Right lobe of liver (tissue), 4 donors: Measurements from ENCODE around the gene GUCY2D.

ENCODE experiments used
- POLR2A ChIP-seq: fragments of 450-650 bp; IDR thresholded peaks from one replicate; pipeline ENCODE4 v1.6.1; 2017; ENCODE audit warnings: antibody characterized with exemption, mild to moderate bottlenecking
- TF ChIP-seq, protein P1 (sequence below), 4 donors: fragments of 200-600 bp in 3 of 4; fragments of 450-650 bp in 1 of 4; IDR thresholded peaks; one replicate each; pipeline versions ENCODE4 v1.5.1 to v1.8.0; 2016 to 2022; ENCODE audit warnings: antibody characterized with exemption in 4 of 4, mild to moderate bottlenecking in 2 of 4
- donor health status: DM: no; HTN: no; CAD: no.
- donor health status: DM: no; HTN: no; CAD: no.
- donor health status: DM: no; HTN: yes; CAD: no.

DNA sequence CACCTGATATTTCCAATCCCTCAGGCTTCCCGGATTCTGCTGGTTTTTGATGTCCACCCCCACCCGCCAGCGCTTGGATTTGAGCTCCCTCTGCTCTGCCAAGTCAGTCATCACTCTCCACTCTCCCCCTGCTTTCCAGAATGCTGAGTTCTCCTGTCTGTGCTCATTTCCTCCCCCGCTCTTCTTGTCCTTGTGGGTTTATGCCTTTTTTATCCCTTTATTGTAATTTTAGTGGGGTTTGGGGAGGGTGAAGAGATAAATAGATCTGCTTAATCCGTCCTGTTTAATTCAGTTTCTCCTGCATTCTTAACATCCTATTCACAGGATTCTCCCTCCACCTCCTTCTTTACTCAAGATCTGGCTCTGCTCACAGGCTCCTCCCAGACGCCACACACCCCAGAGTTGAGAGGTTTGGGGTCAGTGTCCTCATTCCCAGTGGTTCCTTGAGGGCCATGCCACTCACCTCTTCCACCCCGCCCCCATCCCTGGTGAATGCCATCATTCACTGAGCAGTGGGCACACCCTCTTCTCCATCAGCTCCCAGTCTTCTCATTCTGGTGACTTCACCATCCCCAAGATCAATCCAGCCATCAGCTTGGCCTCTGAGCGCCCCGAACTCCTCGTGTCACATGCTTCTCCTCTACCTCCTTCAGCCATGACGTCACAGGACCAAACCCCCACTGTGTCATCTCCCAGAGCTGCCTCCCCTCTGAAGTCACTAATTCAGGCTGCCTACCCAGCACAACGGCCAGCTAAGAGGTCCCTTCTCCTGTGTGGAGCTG lies 15.1 kb upstream of the GUCY2D start:
- no peak for TF ChIP-seq POLR2A
- TF ChIP-seq, protein P1, sequence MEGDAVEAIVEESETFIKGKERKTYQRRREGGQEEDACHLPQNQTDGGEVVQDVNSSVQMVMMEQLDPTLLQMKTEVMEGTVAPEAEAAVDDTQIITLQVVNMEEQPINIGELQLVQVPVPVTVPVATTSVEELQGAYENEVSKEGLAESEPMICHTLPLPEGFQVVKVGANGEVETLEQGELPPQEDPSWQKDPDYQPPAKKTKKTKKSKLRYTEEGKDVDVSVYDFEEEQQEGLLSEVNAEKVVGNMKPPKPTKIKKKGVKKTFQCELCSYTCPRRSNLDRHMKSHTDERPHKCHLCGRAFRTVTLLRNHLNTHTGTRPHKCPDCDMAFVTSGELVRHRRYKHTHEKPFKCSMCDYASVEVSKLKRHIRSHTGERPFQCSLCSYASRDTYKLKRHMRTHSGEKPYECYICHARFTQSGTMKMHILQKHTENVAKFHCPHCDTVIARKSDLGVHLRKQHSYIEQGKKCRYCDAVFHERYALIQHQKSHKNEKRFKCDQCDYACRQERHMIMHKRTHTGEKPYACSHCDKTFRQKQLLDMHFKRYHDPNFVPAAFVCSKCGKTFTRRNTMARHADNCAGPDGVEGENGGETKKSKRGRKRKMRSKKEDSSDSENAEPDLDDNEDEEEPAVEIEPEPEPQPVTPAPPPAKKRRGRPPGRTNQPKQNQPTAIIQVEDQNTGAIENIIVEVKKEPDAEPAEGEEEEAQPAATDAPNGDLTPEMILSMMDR (IDR thresholded peaks at IDR 0.05), result no peak
